ENCODE measurements around the gene SPEM1. TPM values are rescaled to one million over a fixed set of nuclear protein-coding genes. Genes with fewer than 3 reads are reported as not detected.

Gene SPEM1
- total and polyA plus RNA-seq, 4 donors, result not detected

DNA sequence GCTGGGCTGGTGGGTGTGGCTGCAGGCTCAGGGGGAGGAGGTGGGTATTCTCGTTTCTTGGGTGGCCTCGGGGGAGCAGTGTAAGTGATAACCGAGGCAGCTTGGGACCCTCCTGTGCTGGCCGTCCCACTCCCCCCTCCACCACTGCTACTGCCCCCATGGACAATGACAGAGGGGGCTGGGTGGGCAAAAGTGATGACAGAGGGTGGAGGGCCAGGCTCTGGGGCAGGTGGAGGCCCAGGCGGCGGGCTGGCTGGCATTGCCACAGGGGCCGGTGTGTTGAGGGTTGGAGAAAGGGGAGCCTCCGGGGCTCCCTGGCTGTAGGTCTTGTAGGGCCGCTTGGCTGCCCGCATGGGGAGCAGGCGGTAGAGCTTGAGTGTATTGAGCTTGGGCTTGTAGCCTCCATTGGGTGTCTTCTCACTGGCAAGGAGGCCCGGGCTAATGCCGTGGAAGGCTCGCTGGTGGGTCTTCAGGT is 43.3 kb downstream of the SPEM1 start:
- 94% methylated on average over 14 of the region's 14 CpGs for WGBS
- H3K27ac ChIP-seq (ENCODE audit: low read depth in 1 of 2, low read length in 2 of 2), result no peak overlapping the region
- no peak for DNase-seq (ENCODE audit: low spot score)

GRCh38 chr17:7464081-7464480 is 44.0 kb downstream of the SPEM1 start:
- no peaks in the 10 kb centered on the region for H3K27me3 ChIP-seq (ENCODE audit: control insufficient read depth in 4 of 4, insufficient read depth in 4 of 4, low read length in 3 of 4)
- no peak overlapping the region for H3K27ac ChIP-seq (ENCODE audit: low read depth in 1 of 2, low read length in 2 of 2)
- 96% methylated on average over 9 of the region's 9 CpGs for WGBS
- no peak overlapping the region for H3K4me3 ChIP-seq (ENCODE audit: low read depth in 1 of 3, low read length in 3 of 3)
- H3K9me3 ChIP-seq (ENCODE audit: control insufficient read depth in 4 of 4, low read length in 3 of 4), result no peaks in the 10 kb centered on the region
- peaks cover 0 to 13% (median 8%) of the 10 kb centered on the region in 4 donors for H3K4me1 ChIP-seq (ENCODE audit: control insufficient read depth in 4 of 4, insufficient read depth in 4 of 4, low read length in 3 of 4)
- DNase-seq (ENCODE audit: low spot score), result no peak
- H3K36me3 ChIP-seq (ENCODE audit: control insufficient read depth in 4 of 4, insufficient read depth in 3 of 4, low read depth in 1 of 4, low read length in 3 of 4), result peaks cover 0 to 12% (median 3%) of the 10 kb centered on the region in 4 donors
- H3K9ac ChIP-seq (ENCODE audit: low read depth in 1 of 2, low read length in 2 of 2), result no peak overlapping the region
- TF ChIP-seq ATF3 (IDR thresholded peaks at IDR 0.05) (no peak), TAF1 (conservative IDR thresholded peaks at IDR 0.05) (no peak), SP1 (IDR thresholded peaks at IDR 0.05) (no peak), RAD21 (IDR thresholded peaks at IDR 0.05) (no peak), EGR1 (IDR thresholded peaks at IDR 0.05; ENCODE audit: low read depth in 2 of 2) (no peak), JUND (IDR thresholded peaks at IDR 0.05) (no peak), HNF4G (IDR thresholded peaks at IDR 0.05) (no peak)
- TF ChIP-seq, protein P1, sequence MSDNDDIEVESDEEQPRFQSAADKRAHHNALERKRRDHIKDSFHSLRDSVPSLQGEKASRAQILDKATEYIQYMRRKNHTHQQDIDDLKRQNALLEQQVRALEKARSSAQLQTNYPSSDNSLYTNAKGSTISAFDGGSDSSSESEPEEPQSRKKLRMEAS (IDR thresholded peaks at IDR 0.05), result no peak
- TF ChIP-seq, protein P2, sequence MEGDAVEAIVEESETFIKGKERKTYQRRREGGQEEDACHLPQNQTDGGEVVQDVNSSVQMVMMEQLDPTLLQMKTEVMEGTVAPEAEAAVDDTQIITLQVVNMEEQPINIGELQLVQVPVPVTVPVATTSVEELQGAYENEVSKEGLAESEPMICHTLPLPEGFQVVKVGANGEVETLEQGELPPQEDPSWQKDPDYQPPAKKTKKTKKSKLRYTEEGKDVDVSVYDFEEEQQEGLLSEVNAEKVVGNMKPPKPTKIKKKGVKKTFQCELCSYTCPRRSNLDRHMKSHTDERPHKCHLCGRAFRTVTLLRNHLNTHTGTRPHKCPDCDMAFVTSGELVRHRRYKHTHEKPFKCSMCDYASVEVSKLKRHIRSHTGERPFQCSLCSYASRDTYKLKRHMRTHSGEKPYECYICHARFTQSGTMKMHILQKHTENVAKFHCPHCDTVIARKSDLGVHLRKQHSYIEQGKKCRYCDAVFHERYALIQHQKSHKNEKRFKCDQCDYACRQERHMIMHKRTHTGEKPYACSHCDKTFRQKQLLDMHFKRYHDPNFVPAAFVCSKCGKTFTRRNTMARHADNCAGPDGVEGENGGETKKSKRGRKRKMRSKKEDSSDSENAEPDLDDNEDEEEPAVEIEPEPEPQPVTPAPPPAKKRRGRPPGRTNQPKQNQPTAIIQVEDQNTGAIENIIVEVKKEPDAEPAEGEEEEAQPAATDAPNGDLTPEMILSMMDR (IDR thresholded peaks at IDR 0.05; ENCODE audit: low read depth, low read length, missing input control), result no peak

More for the DNA sequence above, 43.3 kb downstream of the SPEM1 start:
- Histone ChIP-seq H3K4me3 (ENCODE audit: low read depth in 1 of 3, low read length in 3 of 3) (no peak overlapping the region), H3K27me3 (ENCODE audit: control insufficient read depth in 4 of 4, insufficient read depth in 4 of 4, low read length in 3 of 4) (no peaks in the 10 kb centered on the region), H3K9me3 (ENCODE audit: control insufficient read depth in 4 of 4, low read length in 3 of 4) (no peaks in the 10 kb centered on the region), H3K4me1 (ENCODE audit: control insufficient read depth in 4 of 4, insufficient read depth in 4 of 4, low read length in 3 of 4) (peaks cover 0 to 13% (median 8%) of the 10 kb centered on the region in 4 donors), H3K9ac (ENCODE audit: low read depth in 1 of 2, low read length in 2 of 2) (no peak overlapping the region), H3K36me3 (ENCODE audit: control insufficient read depth in 4 of 4, insufficient read depth in 3 of 4, low read depth in 1 of 4, low read length in 3 of 4) (peaks cover 0 to 12% (median 3%) of the 10 kb centered on the region in 4 donors)
- TF ChIP-seq REST (IDR thresholded peaks at IDR 0.05) (no peak), JUND (IDR thresholded peaks at IDR 0.05) (no peak), FOXA1 (IDR thresholded peaks at IDR 0.05) (no peak), YY1 (IDR thresholded peaks at IDR 0.05) (no peak), TAF1 (conservative IDR thresholded peaks at IDR 0.05) (no peak), FOXA2 (IDR thresholded peaks at IDR 0.05) (no peak), NR2F2 (IDR thresholded peaks at IDR 0.05) (no peak), ATF3 (IDR thresholded peaks at IDR 0.05) (no peak), RAD21 (IDR thresholded peaks at IDR 0.05) (no peak), GABPA (IDR thresholded peaks at IDR 0.05 in 1 of 2, conservative IDR thresholded peaks at IDR 0.05 in 1 of 2) (no peak), HNF4A (conservative IDR thresholded peaks at IDR 0.05) (no peak)
- TF ChIP-seq, protein P3, sequence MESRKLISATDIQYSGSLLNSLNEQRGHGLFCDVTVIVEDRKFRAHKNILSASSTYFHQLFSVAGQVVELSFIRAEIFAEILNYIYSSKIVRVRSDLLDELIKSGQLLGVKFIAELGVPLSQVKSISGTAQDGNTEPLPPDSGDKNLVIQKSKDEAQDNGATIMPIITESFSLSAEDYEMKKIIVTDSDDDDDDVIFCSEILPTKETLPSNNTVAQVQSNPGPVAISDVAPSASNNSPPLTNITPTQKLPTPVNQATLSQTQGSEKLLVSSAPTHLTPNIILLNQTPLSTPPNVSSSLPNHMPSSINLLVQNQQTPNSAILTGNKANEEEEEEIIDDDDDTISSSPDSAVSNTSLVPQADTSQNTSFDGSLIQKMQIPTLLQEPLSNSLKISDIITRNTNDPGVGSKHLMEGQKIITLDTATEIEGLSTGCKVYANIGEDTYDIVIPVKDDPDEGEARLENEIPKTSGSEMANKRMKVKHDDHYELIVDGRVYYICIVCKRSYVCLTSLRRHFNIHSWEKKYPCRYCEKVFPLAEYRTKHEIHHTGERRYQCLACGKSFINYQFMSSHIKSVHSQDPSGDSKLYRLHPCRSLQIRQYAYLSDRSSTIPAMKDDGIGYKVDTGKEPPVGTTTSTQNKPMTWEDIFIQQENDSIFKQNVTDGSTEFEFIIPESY (IDR thresholded peaks at IDR 0.05), result no peak
- TF ChIP-seq, protein P1 (IDR thresholded peaks at IDR 0.05), result no peak
